NCI-H69 (cell line): ENCODE results near the gene TMEM81.
A peak's percentile ranks its signal among the peaks of the same experiment; 100 is the strongest.

Source experiments
- DNase-seq: peaks from one replicate; lab custom pipeline; 2025; lab: John Stamatoyannopoulos, UW

The TMEM81 gene, protein sequence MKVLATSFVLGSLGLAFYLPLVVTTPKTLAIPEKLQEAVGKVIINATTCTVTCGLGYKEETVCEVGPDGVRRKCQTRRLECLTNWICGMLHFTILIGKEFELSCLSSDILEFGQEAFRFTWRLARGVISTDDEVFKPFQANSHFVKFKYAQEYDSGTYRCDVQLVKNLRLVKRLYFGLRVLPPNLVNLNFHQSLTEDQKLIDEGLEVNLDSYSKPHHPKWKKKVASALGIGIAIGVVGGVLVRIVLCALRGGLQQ

DNA sequence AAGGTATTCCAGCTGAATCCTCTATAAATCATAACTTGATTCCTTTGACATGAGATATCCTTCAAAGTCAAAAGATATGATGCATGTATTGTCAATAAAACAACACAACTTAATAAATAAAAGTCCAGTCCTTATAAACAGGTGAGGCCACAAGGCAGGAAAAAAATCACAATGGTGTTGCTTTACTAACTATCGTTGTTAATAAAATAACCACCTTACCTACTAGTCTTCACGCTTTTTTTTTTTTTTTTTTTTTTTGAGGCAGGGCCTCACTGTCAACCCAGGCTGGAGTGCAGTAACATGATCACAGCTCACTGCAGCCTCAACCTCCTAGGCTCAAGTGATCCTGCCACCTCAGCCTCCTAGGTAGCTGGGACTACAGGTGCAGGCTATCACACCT, at the start of gene TMEM81:
TSS of gene TMEM81 (minus strand) at position 101 of the 400 bp plus-strand sequence. CDS start 140 bp downstream, outside the sequence.
- no peak for DNase-seq

DNA sequence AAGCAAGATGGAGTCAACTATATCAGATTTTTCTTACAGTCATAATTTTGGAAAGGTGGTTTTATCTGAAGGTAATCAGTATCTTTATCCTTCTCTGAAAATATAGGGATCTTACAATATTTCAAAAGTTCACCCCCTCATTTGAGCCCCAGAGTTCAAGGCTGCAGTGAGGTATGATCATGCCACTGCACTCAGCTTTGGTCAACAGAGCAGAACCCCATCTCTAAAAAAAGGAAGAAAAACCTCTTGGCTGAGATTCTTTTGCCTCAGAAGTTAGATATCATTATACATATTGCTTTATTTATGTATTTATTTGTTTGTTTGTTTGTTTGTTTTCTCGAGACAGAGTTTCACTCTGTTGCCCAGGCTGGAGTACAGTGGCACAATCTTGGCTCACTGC, 49.0 kb upstream of the TMEM81 start:
- DNase-seq: no peak

DNA sequence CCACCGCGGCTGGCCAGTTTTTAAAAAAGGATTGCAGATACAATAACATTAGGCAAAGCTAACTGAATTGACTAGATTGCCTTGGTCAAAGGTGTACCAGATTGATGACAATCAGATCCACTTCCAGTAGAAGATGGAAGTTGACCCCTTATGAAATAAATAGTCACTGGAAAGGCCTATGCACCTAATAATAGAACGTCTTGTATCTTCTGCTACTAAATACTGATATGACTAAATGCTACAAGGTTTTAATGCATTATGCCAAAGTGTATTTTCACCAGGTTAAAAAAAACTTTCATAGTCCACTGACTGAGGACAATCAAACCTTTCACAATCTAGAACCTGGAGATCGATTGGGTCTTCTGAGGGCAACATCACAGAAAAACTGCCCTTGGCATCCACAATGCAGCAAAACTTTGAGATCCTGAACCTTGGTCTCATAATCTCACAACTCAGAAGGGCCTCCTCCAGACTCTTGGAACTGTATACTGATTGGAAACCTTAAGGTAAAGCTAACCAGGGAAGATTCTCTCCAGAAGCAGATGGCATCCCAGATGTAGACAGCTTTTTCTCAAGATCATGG, 45.3 kb upstream of the TMEM81 start:
- DNase-seq: no peak

DNA sequence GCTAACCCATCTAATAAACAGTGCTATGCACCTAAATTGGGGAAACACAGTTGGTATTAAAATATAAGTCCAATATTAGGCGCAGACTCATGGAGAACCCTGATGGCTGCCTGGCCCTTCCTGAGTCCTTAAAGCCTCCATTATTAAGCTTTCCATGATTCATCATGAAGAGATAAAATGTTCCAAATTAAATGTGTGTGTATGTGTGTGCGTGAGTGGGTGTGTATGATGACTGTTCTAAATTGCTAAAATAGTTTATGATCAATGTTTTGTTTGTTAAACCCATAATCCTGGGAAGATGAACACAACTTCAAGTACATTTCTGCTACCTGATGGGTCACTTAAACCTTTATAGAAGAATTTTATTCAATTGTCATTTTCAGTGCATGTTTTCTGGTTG, 43.8 kb upstream of the TMEM81 start:
- DNase-seq: no peak

DNA sequence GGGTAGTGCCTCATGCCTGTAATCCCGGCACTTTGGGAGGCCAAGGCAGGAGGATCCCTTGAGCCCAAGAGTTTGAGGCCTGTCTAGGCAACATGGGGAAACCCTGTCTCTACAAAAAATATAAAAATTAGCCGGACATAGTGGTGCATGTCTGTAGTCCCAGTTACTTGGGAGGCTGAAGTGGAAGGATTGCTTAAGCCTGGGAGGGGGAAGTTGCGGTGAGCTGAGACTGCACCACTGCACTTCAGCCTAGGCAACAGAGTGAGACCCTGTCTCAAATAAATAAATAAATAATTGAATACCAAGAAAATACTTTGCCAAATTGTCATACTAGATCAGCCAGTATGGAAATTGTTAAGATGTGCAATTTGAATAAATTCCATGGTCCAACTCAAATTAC, 43.4 kb upstream of the TMEM81 start:
- DNase-seq: no peak

DNA sequence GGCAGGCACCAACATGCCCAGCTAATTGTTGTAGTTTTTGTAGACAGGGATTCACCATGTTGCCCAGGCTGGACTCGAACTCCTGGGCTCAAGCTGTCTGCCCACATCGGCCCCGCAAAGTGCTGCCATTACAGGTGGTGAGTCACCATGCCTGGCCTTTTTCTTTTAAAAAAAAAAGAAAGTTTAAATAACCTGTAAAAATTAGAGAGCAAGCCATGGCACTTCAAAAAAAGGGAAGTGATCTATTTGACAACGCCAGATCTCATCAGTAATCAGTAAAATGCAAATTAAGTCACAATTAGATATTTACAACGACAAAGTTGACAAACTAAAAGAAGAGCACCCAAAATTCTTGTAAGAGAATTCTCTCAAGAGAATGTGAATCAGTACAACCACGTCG, 40.5 kb upstream of the TMEM81 start:
- peak; percentile 16 for DNase-seq

DNA sequence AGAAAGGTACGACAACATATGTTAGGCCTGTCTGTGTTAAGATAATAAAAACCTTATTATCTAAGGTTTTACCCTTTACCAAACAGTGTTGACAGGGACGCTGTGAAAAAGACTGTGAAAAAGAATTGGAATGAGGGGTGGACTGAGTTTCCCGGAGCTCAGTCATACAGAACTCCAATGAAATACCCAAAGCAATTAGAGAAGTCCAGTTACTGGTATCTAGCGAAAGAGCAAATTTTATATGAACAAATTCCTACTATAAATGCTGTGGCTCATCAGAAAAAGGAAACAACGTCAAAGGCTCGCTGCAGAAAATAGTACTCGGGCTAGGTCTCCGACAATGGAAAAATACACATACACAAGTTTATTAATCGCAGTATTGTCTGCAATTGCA, 38.2 kb upstream of the TMEM81 start:
- no peak for DNase-seq

DNA sequence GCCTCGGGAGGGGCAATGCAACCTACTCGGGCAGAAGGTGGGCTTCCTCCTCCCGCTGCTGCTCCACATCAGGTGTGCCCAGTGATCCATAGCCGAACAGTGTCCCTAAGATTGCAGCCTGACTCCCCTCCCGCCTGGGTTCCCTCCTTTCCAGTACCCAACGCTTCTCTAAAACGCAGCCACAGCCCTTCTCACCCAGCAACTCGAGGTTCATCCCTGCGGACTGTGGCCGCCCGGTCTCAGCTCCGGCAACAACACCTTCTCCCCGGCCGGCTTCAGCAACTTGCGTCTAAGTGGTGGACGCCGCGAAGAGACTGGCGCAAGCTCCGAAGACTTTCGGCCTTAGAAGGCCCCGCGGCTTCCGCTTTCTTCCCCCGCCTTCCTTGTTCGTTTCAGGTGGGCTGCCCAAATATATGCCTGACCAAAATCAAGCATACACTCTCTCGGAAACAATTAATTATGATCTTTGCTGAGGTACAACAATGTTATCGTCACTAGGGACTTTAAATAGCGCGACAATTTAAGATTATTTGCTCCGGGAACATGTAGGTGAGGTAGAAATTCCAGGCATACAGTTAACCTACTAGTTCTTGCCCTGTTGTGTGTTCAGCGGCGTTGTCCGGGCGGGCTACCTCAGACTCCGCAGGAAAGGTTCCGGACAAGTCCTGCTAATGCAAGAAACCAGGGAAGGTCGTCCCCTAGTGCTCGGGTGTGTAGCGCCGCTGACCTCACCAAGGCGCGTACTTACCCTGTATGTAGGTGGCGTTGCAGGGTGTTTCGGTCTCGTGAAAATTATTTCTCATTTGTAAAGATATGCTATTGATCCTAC, 37.6 kb upstream of the TMEM81 start, which contains the start of gene RBBP5:
TSS of gene RBBP5 (minus strand) at position 319 of the 829 bp plus-strand sequence. CDS start at position 214, 105 bp downstream.
- DNase-seq: peak; percentile 99

DNA sequence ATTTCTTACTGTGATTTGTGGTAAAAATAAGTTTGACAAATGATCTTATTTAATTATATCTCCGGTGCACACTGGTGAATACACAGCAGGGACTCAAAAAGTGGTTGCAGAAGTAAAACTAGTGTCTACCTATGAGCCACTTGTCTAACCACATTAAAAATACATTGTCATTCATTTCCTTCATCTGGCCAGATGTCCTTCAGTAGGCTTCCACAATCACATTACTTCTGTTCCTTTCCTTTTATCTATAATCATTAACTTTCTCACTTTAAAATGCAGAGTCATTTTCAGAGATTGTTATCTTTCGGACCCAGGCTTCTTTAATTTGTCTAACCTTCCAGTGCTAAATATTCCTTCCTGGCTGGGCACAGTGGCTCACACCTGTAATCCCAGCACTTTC, 34.5 kb upstream of the TMEM81 start:
- DNase-seq: no peak

DNA sequence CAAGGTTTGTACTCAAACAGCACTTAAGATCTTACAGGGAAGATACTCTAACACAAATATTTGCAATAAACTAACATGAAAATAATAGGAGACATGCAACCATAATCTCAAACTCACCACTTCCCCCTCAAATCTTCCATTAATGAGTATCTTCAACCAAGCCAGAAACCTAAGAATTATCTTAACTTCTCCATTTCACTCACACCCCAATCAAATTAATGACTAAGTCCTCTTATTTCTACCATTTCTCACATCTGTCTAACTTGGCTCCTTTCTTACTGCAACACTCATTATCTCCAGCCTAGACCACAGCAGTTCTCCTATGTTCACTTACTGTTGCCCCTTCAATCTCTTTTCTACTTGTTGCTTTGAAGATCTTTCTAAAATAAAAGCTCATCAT, 27.1 kb upstream of the TMEM81 start:
- no peak for DNase-seq

DNA sequence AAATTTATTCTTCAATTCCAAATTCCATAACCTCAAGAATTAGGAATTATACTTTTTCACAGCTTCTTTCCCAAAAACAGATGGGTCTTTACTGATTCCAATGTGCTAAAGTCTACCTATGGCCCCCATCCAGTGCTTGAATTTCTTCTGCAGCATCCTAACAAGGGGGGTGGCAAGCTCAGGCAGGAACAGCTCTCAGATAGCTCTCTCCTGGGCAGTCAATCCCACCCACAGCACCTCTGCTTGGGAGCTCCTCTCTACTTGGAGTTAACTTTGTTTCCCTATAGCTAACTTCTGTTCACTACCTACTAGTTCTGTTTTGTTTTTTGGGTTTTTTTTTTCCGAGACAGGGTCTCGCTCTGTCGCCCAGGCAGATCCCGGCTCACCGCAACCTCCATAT, 25.5 kb upstream of the TMEM81 start:
- DNase-seq: no peak

DNA sequence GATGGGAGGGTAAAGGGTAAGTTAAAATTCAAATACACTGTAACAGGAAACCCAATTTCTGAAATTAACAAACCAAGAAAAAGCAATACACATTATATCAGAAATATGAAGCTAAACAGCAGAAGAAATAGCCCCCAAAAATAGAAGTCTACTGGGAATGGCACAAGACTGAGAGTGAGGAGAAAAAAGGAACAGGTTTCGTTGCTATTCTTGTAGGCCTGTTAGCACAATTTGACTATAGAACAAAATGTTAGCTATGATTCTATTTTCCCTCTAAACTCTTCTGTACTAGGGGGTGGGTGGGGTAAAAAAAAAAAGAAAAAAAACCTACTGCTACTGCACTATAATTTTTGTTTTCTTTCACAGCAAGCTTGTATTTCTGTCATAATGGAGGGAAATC, 25.0 kb upstream of the TMEM81 start:
- no peak for DNase-seq

DNA sequence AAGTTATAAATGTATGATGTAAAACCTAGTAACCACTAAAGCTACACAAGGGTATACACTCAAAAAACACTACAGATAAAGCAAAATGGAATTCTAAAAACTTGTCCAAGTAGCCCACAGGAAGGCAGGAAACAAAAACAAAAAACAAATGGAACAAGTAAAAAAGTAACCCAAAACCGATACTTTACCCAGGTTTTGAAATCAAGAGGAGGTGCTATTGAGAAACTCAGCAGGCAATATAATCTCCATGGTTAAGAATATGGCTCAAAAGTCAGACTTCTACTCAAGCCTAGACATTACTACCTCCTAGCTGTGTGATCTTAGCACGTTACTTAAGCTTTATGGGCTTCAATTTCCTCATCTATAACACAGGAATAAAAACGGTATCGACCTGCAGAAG, 24.2 kb upstream of the TMEM81 start:
- no peak for DNase-seq

DNA sequence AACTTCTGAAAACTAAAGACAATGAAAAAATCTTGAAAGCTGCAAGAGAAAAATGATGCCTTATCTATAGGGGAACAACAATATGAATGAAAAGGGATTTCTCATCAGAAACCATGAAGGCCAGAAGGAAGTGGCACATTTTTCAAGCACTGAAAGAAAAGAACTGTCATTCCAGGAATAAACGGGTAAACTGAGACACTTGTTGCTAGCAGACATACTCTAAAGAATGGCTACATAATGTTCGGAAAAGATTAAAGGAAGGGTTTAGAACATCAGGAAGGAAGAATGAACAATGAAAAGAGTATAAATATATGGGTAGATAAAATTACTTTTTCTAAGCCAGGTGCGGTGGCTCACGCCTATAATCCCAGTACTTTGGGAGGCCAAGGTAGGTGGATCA, 23.1 kb upstream of the TMEM81 start:
- DNase-seq: no peak

DNA sequence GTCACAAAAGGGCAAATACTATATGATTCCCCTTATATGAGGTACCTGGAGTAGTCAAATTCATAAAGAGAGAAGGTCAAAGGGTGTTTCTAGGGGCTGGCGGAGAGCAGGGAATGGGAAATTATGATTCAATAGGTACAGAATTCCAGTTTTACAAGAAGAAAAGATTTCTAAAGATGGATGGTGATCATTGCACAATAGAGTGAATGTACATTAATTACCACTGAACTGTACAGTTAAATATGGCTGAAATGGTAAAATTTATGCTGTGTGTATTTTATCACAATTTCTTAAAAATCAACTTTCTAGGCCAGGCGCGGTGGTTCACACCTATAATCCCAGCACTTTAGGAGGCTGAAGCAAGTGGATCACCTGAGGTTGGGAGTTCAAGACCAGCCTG, 18.1 kb upstream of the TMEM81 start:
- no peak for DNase-seq

DNA sequence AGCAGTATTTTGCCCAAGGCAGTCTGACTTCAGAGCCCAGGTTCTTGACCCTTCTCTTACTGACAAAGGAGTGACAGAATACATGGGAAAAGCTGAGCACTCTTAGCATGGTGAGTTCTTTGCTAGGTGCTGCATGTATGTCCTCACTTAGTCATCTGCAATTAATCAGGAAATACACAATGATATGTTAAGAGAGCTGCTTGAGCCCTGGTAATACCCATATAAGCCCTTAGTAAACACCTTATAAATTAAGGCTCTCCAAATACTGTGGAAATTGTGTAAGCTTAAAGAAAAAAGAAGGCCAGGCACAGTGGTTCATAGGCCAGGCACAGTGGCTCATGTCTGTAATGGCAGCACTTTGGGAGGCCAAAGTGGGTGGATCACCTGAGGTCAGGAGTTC, 14.0 kb upstream of the TMEM81 start:
- DNase-seq: no peak

DNA sequence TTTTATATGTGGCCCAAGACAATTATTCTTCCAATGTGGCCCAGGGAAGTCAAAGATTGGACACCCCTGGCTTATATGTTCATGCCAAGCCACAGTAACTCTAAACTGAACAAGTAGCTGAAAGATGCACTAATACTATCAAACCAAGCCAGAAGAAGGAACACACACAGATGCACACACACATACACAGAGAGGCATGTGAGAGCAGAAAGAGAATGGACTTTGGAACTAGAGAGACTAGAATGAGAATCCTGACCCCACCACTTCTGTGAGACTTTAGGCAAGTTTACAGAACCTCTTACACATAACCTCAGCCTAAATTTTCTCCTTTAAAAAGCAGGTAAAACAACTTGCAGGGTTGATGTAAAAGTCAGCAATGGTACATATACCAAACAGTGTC, 11.2 kb upstream of the TMEM81 start:
- DNase-seq: no peak

DNA sequence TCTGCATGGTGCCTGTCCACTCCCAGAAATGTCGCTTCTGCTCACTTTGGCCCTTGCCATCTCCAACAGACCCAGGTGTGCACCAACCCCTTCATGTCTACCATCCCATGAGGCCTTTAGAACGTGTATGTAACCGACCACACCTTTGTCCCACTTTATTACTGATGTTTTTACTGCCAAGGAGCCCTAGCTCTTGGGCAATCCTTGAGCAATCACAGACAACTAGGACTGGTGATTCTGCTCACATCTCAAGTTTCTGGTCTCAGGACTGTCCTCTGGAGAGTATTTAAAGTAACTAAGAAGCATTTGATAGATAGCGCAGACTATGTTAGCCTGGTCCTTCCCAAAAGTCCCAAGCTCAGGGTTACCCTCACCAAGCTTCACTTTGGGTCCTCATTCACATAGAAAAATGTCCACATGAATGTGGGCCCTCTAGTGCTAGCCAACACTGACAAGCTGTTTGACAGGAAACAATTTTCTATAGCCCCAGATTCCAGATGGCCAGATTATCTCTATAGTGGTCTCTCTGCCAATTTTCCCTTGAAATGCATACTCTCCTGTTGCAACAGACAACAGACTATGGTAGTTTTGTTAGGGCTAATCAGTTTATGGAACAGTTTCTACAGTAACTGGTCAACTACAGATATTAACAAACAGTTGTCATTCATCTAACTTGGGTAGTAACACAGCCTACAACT, 6.9 kb upstream of the TMEM81 start:
- no peak for DNase-seq

DNA sequence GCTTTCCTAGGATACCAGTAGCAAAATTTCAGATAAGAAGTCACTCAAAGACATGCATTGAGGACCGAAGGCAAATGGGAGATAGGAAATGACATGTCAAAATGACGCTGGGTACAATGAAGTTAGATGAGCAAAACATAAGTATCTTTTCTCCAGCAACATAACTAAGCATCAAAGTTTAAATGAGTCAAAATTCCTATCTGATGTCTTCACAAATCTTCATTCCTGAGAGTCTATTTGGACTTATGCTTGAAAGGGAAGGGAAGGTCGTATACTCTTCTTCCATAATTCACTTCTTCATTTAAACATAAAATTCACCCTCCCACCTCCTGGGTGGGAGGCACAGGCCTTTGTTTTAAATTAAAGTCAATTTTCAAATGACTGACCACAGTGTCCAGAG, 4.1 kb upstream of the TMEM81 start:
- no peak for DNase-seq

DNA sequence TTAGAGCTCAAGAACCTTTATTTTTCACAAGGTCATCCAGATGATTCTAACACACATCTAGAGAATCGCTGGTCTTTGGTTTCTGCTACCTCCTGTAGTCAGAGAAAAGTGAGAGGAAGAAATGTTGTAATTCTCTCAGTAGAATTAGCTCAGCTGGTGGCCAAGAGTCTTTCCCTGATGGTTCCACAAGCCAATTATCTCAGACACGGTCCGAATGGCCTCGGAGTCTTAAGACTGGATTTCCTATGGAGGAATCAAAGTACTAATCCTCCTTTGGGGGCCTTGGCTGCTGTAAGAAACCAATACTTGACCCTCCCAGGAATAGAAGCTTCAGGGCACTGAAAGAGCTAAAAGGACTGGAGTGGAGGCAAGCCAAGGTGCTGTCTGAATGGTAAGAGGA, 1.8 kb downstream of the TMEM81 start:
- DNase-seq: no peak

DNA sequence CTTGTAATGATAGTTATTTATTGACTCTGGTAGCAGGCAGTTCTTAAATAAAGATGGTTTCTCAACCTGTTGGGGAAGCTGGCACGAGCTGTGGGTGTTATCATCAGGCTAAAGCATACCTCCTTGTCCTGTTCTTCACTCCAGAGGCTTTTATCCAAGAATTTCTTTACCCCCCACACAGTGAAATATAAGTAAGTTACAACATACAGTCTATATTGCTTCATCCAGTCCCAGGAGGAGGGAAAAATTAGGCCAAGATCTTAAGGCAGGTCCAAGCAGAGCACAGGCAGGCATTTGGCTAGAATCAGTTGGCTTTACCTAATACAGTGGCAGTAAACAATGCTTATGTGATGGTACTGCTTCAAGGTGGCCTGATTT, 6.3 kb downstream of the TMEM81 start:
- no peak for DNase-seq

DNA sequence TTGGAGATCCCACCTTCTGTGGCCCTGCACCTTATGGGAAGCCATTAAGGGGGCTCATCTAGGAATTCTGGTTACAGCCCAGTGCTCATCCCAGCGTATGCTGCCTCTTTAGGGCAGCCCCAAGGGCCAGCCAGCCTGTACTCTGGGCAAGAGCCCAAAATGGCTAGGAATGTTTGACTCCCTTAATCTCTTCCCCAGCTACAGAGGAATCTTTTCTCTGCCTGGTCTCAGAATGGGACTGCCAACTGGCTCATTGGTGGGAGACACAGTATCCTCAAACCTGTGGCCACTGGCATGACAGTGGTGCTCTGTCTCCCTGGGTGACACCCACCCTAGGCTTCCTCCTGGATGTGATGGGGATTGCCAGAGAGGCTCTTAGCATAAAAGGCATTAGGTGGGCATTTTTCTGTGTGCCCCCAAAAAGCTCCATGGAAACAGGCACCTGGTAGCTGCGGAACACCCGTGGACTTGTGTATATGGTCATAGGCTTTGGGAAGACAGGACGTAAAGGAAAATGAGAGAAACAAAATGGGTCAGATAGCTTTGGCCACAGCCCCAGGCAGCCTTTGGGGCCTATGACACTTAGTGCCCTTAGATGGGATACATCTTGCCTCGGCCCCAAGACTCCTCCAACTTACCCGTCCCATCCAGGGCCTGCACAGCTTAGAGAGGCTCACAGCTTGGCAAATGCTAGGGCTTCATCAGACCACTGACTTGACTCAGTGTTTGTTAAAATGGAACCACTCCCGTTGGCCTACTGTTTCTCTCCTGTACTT, 6.9 kb downstream of the TMEM81 start:
- no peak for DNase-seq
